ENCODE data around the gene ELOB.
"Not testable (repeated sequence)": the region's sequence is repeated elsewhere in the genome, so short reads cannot be mapped to it uniquely, and the experiment has no call there.

Gene ELOB

DNA sequence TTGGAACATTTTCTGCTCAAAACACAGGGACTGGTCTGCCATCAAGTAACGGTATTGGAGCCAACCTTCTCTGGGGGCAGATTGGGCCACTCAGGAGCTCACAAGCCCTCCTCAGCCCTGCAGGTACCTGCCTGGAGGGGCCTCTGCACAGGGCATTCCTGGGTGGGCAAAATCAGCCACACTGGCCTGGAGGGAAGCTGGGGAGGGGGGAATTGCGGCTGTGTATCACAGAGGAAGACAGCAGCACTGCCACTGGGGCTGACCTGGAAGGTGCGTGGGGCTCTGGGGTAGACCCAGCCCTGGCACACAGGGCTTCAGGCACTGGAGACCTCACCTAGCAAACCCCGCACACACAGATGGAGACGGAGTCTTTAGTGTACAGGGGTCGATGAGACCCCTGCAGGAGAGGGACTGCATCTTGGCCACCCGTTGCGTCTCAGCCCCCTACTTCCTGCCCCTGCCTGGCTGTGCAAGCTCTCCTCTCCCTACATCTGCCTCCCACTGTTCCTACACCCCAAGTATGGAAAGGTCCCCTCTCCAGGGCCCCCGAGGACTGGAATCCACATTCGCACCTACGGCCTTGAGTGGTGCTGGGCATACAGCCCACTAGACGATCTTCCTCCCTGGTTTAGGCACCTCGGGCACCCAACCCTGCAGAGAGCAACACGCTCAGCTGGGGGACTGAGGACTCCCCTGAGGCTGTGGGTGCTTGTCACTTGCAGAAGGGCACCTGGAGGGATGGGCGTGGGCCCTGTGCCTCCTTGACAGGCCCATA is 31.8 kb downstream of the ELOB start:
- DNase-seq (ENCODE audit: low spot score) = no peak

DNA sequence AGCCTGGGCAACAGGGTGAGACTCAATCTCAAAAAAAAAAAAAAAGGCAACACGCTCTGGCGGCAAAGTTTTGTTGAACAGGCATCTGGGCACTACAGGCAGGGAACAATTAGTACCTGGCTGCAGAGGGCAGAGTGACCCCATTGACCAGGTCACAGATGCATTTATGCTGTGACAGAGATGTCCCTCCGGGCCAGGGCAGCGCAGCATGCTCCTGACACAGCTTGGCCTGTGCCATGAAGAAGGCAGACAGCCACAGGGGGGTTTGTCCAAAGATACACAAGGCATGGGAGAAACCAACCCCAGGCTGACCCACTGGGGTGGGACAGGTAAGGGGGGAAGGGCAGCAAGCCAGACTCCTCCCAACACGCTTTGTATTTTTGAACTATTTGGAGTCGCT is 32.4 kb downstream of the ELOB start:
- DNase-seq (ENCODE audit: low spot score) = no peak

DNA sequence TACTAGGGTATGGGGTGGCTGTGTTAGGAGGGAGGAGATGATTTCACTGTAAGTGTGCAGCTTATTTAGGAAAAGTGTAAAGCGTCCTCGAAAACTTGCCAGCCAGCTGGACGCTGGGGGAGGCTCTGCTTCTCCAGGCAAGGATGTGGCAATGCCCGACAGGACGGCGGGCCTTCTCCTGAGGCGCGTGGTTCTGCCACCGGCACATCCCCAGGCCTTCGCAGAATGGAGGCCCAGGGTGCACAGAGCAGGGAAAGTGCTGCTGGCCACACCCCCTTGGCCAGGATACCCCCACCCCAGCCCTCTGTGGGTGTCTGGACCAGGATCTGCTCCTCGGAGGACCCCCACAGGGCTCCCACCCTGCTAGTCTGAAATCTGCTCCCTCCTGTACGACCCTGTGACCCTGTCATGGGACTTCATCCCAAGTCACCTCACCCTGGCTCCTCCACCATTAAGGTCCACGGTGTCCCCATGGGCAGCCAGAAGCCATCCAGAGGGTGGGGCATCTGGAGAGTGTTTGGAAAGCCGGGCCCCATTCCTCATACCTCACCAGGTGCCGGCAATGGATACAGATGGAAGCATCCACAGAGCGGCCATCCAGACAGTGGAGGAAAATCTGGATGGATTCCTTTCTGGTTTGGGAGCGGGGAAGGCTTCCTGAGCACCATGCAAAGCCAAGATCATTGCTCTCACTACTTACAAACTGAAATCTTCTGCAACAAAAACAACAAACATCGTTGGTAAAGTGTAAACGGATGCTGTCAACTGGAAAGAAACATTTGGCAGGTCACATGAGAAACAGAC is 33.9 kb downstream of the ELOB start:
- no peak for DNase-seq (ENCODE audit: low spot score)

DNA sequence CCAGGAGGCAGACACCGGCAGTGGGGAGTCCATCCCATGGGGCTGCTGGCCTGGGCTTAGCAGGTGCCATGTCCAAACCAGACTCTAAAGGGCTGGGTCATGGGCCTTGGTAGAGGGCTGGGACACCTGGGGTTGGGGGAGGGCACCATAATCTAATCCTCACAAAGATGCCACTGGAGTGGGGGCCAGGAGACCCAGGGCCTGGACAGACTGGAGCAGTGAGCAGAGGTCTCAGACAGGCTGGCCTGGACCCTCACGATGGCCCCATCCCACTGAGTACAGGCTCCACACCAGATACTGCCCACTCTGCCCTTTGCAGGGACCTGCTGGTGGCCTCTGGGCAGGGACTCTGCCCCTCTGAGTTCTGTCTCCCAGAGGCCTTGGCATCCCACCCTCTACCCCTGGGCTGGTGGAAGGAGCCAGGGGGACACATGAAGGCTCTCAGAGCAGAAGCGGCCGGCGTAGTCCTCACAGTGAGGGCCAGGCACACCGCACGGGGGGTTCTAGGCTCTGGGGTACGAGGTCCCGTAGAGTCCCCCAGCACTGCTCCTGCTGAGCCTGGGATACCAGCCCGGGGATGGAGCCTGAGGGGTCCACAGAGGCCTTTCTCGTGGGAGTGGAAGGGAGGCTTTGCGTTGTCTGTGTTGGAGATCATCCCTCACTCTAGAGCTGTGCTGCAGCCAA is 34.6 kb downstream of the ELOB start:
- DNase-seq (ENCODE audit: low spot score) = no peak

DNA sequence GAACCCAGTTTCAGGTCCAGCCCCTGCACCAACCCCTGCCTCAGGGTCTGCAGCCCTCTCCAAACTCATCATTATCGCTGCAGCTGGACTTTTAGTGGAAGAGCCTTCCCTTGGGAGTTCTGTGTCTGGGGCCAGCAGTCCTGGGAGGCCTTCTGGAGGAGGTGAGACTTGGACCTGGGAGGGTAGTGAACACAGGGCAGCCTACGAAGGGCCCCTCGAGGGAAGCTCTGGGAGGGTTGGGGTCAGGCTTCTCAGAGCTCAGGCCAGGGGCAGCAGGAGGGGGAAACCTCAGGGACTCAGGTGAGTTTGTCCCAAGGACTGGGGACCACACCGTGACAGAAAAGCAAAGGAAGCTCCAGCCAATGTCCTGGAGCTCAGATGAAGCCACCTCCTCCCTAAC is 35.9 kb downstream of the ELOB start:
- no peak for DNase-seq (ENCODE audit: low spot score)

DNA sequence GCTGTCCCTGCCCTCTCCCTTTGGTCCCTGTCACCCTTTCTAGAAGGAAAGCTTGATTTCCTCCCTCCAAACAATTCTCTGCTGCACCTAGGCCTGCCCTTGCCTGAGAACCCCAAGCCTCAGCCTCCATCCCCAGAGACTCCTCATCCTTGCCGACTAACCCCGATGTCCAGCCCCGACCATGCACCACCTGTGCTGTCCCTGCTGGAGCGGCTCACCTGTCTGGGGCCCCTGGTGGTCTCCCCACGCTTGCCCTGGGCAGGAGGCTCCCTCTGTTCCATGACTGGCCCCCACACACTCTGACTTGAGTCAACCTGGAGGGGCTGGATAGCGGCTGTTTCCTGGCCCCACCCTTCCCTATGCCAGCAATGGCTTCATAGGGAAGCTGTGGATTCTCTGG is 36.6 kb downstream of the ELOB start:
- DNase-seq (ENCODE audit: low spot score) = no peak

DNA sequence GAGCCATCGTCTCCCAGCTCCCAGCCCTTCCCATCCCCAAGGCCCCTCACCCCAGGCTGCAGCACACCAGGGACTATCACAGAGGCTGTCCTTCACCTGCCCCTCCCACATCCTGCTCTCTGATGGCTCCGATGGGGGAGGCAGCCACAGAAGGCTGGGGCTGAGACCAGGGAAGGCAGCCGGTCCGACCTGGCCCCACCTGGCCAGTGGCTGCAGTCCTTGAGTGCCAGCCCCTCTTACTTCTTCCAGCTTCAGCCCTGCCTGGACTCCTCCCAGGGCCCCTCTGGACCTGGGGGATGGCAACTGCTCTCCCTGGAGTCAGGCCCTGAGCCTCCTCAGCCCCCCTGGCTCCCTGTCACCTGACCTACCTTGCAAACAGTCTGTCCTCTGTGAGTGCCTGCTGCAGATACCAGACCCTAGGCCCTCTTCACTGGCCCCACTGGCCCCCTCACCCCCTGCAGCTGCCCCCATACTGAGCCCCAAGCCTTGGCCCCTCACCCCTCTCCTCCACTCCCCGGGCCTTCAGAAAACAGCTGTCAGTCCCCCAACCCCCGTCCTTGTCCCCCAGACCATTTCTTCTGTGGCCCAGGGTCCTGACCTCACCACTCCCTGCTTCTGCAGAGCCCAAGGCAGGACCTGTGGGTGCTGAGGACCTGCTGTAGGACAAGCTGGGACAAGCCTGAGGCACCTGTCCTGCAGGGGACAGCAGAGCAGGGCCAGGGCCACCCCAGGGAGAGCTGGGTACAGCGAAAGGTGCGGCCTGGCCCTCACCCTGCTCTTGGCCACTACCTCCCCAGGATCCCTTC is 37.3 kb downstream of the ELOB start:
- DNase-seq (ENCODE audit: low spot score) = no peak

DNA sequence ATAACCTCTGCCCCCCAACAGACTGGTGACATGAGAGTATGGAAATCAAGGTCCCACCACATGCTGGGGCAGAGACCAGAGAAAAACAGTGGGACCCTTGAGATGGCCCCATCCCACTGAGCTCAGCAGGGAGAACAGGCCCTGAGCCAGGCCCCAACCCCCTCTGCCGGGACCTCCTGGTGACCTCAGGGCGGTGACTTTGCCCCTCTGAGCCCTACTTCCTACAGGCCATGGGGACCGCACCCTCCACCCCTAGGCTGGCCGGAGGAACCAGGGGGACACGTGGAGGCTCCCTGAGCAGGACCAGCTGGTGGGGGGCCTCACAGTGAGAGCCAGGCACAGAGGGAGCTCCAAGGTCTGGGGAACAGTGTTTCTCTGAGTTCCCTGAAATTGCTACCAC is 38.5 kb downstream of the ELOB start:
- no peak for DNase-seq (ENCODE audit: low spot score)

DNA sequence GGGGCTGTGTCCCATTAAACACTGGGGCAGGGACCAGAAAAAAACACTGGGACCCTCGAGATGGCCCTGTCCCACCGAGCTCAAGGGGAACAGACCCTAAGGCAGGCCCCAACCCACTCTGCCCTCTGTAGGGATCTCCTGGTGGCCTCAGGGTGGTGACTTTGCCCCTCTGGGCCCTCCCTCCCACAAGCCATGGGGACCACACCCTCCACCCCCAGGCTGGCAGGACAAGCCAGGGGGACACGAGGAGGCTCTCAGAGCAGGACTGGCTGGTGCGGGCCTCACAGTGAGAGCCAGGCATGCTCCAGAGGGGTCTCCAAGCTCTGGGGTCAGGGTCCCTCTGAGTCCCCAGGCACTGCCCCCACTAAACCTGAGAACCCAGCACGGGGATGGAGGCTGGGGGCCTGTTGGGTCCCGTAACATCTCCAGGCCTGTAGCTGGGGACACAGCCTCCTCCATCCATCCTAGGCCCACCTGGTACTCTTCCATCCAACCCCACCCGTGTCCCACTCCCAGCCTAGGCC is 39.1 kb downstream of the ELOB start:
- DNase-seq (ENCODE audit: low spot score) = no peak

DNA sequence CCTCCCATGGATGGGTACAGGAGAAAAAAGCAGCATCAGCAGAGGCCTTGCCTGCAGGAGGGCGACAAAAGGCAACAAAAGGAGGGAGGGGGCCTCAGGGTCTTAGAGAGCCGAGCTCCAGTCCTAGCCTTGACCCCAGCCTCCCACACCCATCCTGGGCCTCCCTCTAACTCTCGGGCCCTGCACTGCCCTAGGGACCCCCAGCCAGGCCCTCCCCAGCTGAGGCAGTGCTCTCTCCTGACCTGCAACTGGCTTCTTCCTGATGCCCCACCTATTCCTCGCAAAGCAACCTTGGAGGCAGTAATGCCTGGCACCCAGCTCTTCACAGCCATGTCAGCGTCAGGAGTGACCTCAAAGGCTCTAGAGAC is 39.9 kb downstream of the ELOB start:
- DNase-seq (ENCODE audit: low spot score) = no peak

DNA sequence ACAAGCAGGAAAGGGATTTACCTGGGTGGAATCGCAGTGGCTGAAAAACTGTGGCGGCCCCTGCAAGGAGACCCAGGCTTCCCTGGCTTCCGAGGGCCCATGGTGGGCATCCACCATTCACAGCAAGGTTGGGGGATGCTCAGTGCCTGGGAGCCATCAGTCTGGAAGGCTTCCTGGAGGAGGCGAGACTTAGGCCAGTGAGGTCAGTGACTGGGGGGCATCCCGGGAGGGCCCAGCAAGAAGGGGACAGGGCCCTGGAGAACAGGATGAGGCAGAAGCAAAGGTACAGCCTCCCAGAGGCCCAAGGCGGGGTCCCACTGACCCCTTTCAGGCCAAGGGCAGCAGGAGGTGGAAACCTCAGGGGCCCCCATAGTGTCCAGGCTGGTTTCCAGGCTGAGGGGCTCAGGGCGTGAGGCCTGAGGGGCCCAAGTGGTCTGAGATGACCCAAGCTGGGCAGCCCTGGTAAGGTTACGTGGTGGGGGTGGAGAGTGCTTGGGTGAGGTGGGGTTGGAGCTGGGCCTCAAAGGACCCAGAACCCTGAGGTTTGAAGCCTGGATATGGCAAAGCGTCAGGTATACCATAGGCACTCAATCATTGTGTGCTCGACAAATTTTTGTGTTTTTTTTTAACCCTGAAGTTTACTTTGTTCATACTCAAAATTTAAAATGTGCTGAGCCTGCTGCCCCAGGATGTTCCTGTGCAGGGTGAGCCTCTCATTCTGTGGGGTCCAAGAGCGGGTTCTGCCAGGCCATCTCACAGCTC is 40.4 kb downstream of the ELOB start:
- DNase-seq (ENCODE audit: low spot score) = no peak

DNA sequence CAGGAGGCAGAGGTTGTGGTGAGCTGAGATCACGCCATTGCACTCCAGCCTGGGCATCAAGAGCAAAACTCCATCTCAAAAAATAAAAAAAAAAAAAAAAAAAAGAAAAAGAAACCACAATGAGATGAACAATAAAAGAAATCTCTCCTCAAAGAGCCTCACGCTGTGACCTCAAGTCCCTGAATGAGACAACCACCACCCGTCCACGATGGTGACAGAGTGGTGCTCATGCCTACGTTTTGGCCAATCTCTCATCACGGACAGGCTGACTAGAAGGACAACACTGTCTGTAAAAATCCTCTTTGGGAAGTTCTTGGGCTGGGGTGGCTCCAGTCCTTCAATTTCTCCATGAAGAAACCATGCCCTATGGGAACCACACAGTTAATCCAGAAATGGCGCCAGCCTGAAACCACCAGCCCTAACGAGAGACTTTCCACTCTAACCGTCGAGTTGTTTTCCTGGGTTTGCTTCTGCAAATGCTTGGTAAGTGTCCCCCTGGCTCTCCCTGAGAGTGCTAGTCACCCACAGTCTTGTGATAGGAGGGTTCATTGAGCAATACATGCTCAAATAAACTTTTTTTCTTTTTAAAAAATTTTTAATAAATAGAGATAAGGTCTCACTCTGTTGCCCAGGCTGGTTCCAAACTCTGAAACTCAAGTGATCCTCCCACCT is 42.1 kb downstream of the ELOB start:
- no peak for DNase-seq (ENCODE audit: low spot score)

DNA sequence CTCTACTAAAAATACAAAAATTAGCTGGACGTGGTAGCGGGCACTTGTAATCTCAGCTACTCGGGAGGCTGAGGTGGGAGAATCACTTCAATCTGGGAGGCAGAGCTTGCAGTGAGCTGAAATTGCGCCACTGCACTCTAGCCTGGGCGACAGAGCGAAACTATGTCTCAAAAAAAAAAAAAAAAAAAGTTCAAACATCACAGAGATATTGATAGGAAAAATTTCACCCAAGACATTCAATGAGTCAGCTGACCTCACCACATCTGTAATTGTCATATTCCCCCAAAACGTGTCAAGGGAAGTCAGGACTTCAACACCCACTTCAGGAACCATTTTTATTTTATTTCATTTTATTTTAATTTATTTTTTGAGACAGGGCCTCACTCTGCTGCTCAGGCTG is 49.0 kb downstream of the ELOB start:
- no peak for DNase-seq (ENCODE audit: low spot score)

DNA sequence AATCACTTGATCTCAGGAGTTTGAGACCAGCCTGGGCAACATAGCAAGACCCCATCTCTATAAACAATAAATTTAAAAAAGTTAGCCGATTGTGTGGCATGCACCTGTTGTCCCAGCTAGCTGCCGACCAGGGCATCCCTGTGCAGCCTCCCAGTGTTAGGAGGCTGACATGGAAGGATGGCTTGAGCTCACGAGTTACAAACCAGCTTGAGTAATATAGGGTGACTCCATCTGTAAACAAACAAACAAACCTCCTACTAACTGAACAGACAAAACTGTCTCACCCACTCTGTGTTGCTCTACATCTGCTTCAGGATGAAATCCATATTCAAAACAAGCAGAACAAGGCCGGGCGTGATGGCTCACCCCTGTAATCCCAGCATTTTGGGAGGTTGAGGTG is 50.2 kb downstream of the ELOB start:
- no peak for DNase-seq (ENCODE audit: low spot score)

DNA sequence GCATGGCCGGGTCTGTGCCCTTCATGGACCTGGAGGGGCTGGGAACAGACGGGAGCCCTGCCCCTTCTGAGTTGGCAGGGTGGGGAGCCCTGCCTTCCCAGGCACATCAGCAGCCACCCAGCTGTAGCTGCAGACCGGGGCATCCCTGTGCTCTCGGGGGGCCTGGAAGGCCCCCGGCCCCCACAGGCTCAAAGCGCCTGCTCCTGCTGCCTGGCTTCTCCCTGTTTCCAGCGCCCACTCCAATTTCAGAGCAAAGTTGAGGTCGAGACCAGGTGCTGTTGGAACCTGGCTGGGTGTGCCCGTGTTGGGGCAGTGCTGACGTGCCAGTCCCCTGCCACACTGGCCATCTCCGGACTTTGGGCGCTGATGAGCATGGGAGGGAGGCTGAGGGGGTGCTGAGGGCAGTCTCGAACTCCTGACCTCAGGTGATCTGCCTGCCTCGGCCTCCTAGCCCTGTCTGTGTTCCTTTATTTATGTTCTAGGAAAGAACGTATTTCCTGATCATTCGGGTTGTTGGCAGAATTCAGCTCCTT is 52.2 kb downstream of the ELOB start:
- no peak for DNase-seq (ENCODE audit: low spot score)

DNA sequence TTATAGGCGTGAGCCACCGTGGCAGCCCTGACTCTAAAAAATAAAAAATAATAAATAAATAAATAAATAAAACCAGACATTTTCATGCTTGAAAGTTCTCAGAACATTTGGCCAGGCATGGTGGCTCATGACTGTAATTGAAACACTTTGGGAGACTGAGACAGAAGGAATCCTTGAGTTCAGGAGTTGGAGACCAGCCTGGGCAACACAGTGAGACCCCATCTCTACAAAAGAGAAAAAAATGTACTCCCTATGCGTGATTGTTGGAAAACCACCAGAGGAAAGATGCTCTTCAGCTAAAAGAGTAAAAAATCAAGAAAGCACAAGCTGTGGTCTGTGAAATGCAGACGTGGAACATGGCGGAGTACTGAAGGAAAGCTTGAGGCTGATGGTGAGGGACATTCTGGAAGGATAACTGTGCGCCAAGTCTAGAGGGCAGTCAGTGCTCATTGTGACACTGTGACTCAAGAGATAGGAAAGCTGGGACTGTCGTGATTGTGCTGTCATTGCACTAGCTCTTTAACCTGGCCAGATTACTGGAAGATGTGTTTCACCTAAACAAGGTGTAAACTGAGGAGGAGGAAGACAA is 52.9 kb downstream of the ELOB start:
- DNase-seq (ENCODE audit: low spot score) = no peak

DNA sequence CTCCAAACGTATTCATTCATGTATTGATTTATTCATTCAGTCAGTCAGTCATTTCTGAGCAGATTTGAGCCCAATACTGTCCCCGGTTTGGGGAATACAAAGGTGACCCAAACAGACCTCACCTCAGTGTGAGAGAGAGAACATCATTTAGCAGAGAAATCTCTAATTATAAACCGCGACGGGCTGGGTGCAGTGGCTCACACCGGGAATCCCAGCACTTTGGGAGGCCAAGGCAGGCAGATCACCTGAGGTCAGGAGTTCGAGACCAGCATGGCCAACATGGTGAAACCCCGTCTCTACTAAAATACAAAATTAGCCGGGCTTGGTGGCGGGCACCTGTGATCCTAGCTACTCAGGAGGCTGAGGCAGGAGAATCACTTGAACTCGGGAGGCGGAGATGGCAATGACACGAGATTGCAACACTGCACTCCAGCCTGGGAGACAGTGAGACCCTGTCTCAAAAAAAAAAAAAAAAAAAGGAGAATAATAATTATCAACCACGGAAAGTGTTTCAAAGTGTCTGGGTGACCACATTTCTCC is 55.4 kb downstream of the ELOB start:
- not testable (repeated sequence) for DNase-seq (ENCODE audit: low spot score)

Measured in GM03348 (cell line).